Liver (tissue), 9 donors: ENCODE results near the gene MAPKAP1. TPM values are rescaled to one million over a fixed set of nuclear protein-coding genes. Genes with fewer than 3 reads are reported as not detected.

ENCODE experiments used
- DNase-seq: peaks from one replicate; pipeline ENCODE4 v3.0.0-alpha.2; 2017; ENCODE audit warnings: low spot score
- H3K27ac ChIP-seq, 2 donors: one replicate each; pipeline ENCODE4 v1.7.0; 2013; ENCODE audit warnings: inconsistent platforms in 2 of 2, low read length in 2 of 2, control low read depth in 1 of 2, low read depth in 1 of 2, mild to moderate bottlenecking in 1 of 2
- H3K27me3 ChIP-seq, 4 donors: one replicate each; pipeline versions ENCODE4 v1.6.1 to v1.7.0; 2013; ENCODE audit warnings: low read length in 3 of 4, inconsistent platforms in 1 of 4, mild to moderate bottlenecking in 1 of 4, moderate library complexity in 1 of 4; ENCODE audit not compliant: control insufficient read depth in 4 of 4, insufficient read depth in 4 of 4
- H3K36me3 ChIP-seq, 4 donors: one replicate each; pipeline versions ENCODE4 v1.6.1 to v1.7.0; 2013; ENCODE audit warnings: low read length in 3 of 4, mild to moderate bottlenecking in 3 of 4, low read depth in 1 of 4, moderate library complexity in 1 of 4; ENCODE audit not compliant: control insufficient read depth in 4 of 4, insufficient read depth in 3 of 4
- H3K4me1 ChIP-seq, 4 donors: one replicate each; pipeline versions ENCODE4 v1.6.1 to v1.7.0; 2013; ENCODE audit warnings: low read length in 3 of 4, mild to moderate bottlenecking in 3 of 4, moderate library complexity in 1 of 4; ENCODE audit not compliant: control insufficient read depth in 4 of 4, insufficient read depth in 4 of 4
- H3K4me3 ChIP-seq, 3 donors: one replicate each; pipeline versions ENCODE4 v1.6.1 to v1.7.0; 2013; ENCODE audit warnings: low read length in 3 of 3, control low read depth in 1 of 3, low read depth in 1 of 3, mild to moderate bottlenecking in 1 of 3
- H3K9ac ChIP-seq, 2 donors: one replicate each; pipeline ENCODE4 v1.7.0; 2013; ENCODE audit warnings: low read length in 2 of 2, mild to moderate bottlenecking in 2 of 2, moderate library complexity in 2 of 2, control low read depth in 1 of 2, low read depth in 1 of 2
- H3K9me3 ChIP-seq, 4 donors: one replicate each; pipeline versions ENCODE4 v1.6.1 to v1.7.0; 2013; ENCODE audit warnings: low read length in 3 of 4; ENCODE audit not compliant: control insufficient read depth in 4 of 4
- CTCF ChIP-seq: fragments of 150-350 bp; IDR thresholded peaks from 2 replicates; pipeline ENCODE4 v1.5.1; 2017; ENCODE audit warnings: improper control_type of control experiment, low read depth, low read length; ENCODE audit not compliant: missing input control
- EGR1 ChIP-seq, 2 donors: IDR thresholded peaks; 2 replicates each; pipeline ENCODE4 v1.6.1; 2016 to 2018; ENCODE audit warnings: antibody characterized with exemption in 2 of 2, low read depth in 2 of 2
- FOXA1 ChIP-seq: IDR thresholded peaks from 2 replicates; pipeline ENCODE4 v1.6.1; 2016; ENCODE audit warnings: antibody characterized with exemption
- FOXA2 ChIP-seq: IDR thresholded peaks from 2 replicates; pipeline ENCODE4 v1.6.1; 2016; ENCODE audit warnings: antibody characterized with exemption
- GABPA ChIP-seq, 2 donors: IDR thresholded peaks in 1 of 2; conservative IDR thresholded peaks in 1 of 2; 2 replicates each; pipeline ENCODE4 v1.6.1; 2016; ENCODE audit warnings: antibody characterized with exemption in 2 of 2, mild to moderate bottlenecking in 1 of 2, moderate library complexity in 1 of 2
- HNF4A ChIP-seq, 2 donors: conservative IDR thresholded peaks; 2 replicates each; pipeline ENCODE4 v1.6.1; 2016; ENCODE audit warnings: antibody characterized with exemption in 2 of 2, mild to moderate bottlenecking in 2 of 2
- HNF4G ChIP-seq: IDR thresholded peaks from 2 replicates; pipeline ENCODE4 v1.6.1; 2016; ENCODE audit warnings: antibody characterized with exemption
- JUND ChIP-seq, 2 donors: IDR thresholded peaks; 2 replicates each; pipeline ENCODE4 v1.6.1; 2016; ENCODE audit warnings: antibody characterized with exemption in 2 of 2
- MAX ChIP-seq: IDR thresholded peaks from 2 replicates; pipeline ENCODE4 v1.6.1; 2016; ENCODE audit warnings: antibody characterized with exemption
- NR2F2 ChIP-seq: IDR thresholded peaks from 2 replicates; pipeline ENCODE4 v1.6.1; 2016; ENCODE audit warnings: antibody characterized with exemption
- RAD21 ChIP-seq, 2 donors: IDR thresholded peaks; 2 replicates each; pipeline ENCODE4 v1.6.1; 2016; ENCODE audit warnings: antibody characterized with exemption in 2 of 2, mild to moderate bottlenecking in 2 of 2
- REST ChIP-seq: IDR thresholded peaks from 2 replicates; pipeline ENCODE4 v1.6.1; 2016; ENCODE audit warnings: antibody characterized with exemption, mild to moderate bottlenecking
- RXRA ChIP-seq, 2 donors: IDR thresholded peaks; 2 replicates each; pipeline ENCODE4 v1.6.1; 2017 to 2018; ENCODE audit warnings: antibody characterized with exemption in 2 of 2, mild to moderate bottlenecking in 1 of 2
- SP1 ChIP-seq: IDR thresholded peaks from 2 replicates; pipeline ENCODE4 v1.6.1; 2018; ENCODE audit warnings: antibody characterized with exemption, mild to moderate bottlenecking
- TAF1 ChIP-seq: conservative IDR thresholded peaks from 2 replicates; pipeline ENCODE4 v1.6.1; 2016; ENCODE audit warnings: antibody characterized with exemption, mild to moderate bottlenecking
- YY1 ChIP-seq: IDR thresholded peaks from 2 replicates; pipeline ENCODE4 v1.6.1; 2016; ENCODE audit warnings: antibody characterized with exemption, mild to moderate bottlenecking
- ZBTB33 ChIP-seq: IDR thresholded peaks from 2 replicates; pipeline ENCODE4 v1.6.1; 2016; ENCODE audit warnings: antibody characterized with exemption
- WGBS: extraction: QIAGEN DNeasy Blood & Tissue Kit; methylation state at CpG from one replicate; pipeline ENCODE4 v1.1.7; 2013; 5-methylcytosine and 5-hydroxymethylcytosine counted together
- polyA plus RNA-seq, 2 donors: library from polyadenylated mRNA; stranded (reverse) in 1 of 2; unstranded in 1 of 2; fragments of 200-250 nt in 1 of 2; fragments of >200 nt in 1 of 2; fragmentation: Nextera tagmentation in 1 of 2; extraction: Ambion mirVana in 1 of 2; gene quantifications; one replicate each; pipeline versions ENCODE4 v1.2.1 to v1.2.3, GENCODE V29; 2013 to 2015
- total RNA-seq, 2 donors: library from RNA; depleted of rRNA; stranded (reverse); fragments of >200 nt; gene quantifications; one replicate each; pipeline ENCODE4 v1.2.3, GENCODE V29; 2014
- TF ChIP-seq, protein P1 (sequence below): IDR thresholded peaks from 2 replicates; pipeline ENCODE4 v1.6.1; 2016; ENCODE audit warnings: antibody characterized with exemption
- donor health status: healthy.
- donor health status: healthy.
- donor health status: healthy.
- donor health status: healthy.
- donor health status: healthy.

MAPKAP1 gene
- total and polyA plus RNA-seq, 4 donors, result 23.6 to 55.9 (median 32.7) TPM

GRCh38 chr9:125648294-125648693 is 58.7 kb downstream of the MAPKAP1 start:
- no peak for DNase-seq
- H3K9ac ChIP-seq, result no peak overlapping the region
- peaks cover 0 to 2% (median 0%) of the 10 kb centered on the region in 4 donors for H3K36me3 ChIP-seq
- H3K9me3 ChIP-seq, result no peaks in the 10 kb centered on the region
- no peak overlapping the region for H3K27ac ChIP-seq
- H3K27me3 ChIP-seq, result no peaks in the 10 kb centered on the region
- no peak overlapping the region for H3K4me3 ChIP-seq
- peaks cover 0 to 4% (median 0%) of the 10 kb centered on the region in 4 donors for H3K4me1 ChIP-seq
- WGBS, result 96% methylated on average over 1 of the region's 1 CpG
- no peak for TF ChIP-seq RAD21 (IDR thresholded peaks at IDR 0.05)
- no peak for TF ChIP-seq JUND (IDR thresholded peaks at IDR 0.05)
- no peak for TF ChIP-seq GABPA (IDR thresholded peaks at IDR 0.05 in 1 of 2, conservative IDR thresholded peaks at IDR 0.05 in 1 of 2)
- no peak for TF ChIP-seq FOXA2
- no peak for TF ChIP-seq HNF4A (conservative IDR thresholded peaks at IDR 0.05)
- no peak for TF ChIP-seq ZBTB33
- TF ChIP-seq FOXA1, result no peak
- TF ChIP-seq YY1, result no peak
- TF ChIP-seq SP1, result no peak
- TF ChIP-seq NR2F2, result no peak
- TF ChIP-seq REST, result no peak
- TF ChIP-seq MAX, result no peak
- TF ChIP-seq HNF4G, result no peak
- TF ChIP-seq CTCF, result no peak
- TF ChIP-seq RXRA (IDR thresholded peaks at IDR 0.05), result no peak
- TF ChIP-seq TAF1, result no peak
- no peak for TF ChIP-seq EGR1 (IDR thresholded peaks at IDR 0.05; ENCODE audit: low read depth in 2 of 2)
- TF ChIP-seq, protein P1, sequence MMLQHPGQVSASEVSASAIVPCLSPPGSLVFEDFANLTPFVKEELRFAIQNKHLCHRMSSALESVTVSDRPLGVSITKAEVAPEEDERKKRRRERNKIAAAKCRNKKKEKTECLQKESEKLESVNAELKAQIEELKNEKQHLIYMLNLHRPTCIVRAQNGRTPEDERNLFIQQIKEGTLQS, result no peak
